DND-41 (cell line): ENCODE results near the gene FBXO21.

ENCODE experiments used
- EZH2 ChIP-seq: IDR thresholded peaks from 3 replicates; pipeline ENCODE4 v1.6.1; 2012; ENCODE audit warnings: borderline replicate concordance, low read depth, mild to moderate bottlenecking, moderate library complexity, low read length, inconsistent platforms; ENCODE audit not compliant: severe bottlenecking
- TF ChIP-seq, protein P1 (sequence below): IDR thresholded peaks from 2 replicates; pipeline ENCODE4 v1.5.1; 2012; ENCODE audit warnings: borderline replicate concordance, low read length, moderate library complexity, mild to moderate bottlenecking; ENCODE audit not compliant: poor library complexity, severe bottlenecking; ENCODE audit errors: extremely low read depth

DNA sequence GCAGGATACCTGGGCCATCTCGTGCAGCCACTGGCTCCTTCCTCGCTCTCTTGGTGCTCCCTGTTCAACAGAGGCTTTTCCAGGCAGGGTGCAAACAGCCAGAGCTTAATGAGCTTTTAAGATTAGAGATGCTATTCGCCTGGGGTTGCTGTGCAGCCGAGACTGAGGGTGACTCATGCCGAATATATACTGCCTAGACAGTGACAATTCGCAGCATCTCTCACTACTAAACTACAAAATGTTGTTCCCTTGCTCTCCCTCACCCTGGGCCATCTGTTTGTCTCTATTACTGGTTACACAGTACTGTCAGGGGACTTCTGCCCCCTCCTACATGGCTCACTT is 65.0 kb downstream of the FBXO21 start:
- TF ChIP-seq, protein P1, sequence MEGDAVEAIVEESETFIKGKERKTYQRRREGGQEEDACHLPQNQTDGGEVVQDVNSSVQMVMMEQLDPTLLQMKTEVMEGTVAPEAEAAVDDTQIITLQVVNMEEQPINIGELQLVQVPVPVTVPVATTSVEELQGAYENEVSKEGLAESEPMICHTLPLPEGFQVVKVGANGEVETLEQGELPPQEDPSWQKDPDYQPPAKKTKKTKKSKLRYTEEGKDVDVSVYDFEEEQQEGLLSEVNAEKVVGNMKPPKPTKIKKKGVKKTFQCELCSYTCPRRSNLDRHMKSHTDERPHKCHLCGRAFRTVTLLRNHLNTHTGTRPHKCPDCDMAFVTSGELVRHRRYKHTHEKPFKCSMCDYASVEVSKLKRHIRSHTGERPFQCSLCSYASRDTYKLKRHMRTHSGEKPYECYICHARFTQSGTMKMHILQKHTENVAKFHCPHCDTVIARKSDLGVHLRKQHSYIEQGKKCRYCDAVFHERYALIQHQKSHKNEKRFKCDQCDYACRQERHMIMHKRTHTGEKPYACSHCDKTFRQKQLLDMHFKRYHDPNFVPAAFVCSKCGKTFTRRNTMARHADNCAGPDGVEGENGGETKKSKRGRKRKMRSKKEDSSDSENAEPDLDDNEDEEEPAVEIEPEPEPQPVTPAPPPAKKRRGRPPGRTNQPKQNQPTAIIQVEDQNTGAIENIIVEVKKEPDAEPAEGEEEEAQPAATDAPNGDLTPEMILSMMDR, result no peak
- TF ChIP-seq EZH2, result no peak
